Stimulated activated CD4-positive, alpha-beta T cell treated with anti-CD3 and anti-CD28 coated beads, TNF-alpha, amount 100 ng/mL, for 4 hours (primary cell): ENCODE data around the gene SCP2.

Experiments used
- DNase-seq, 3 experiments: peaks; one replicate each; pipeline ENCODE4 v3.0.0-alpha.2; 2020; ENCODE audit warnings: low read depth in 3 of 3

The SCP2 gene

GRCh38 chr1:53043271-53043670 is 116.2 kb downstream of the SCP2 start:
- no peak for DNase-seq

GRCh38 chr1:53044926-53045325 is 117.8 kb downstream of the SCP2 start:
- DNase-seq = no peak

DNA sequence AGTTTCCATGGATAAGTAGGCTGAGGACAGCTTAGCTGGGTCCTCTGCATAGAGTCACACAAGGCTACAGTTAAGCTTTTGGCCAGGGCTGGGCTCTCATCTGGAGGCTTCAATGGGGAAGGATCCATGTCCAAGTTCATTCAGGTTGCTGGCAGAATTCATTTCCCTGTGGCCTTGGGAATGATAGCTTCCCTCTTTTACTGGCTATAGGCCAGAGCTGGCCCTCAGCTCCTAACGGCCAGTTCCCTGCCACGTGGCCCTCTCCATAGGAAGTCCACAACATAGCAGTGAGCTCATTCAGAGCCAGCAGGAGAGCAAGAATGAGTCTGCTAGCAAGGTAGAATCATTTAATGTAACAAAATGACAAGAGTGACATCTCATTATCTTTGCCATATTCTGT is 119.9 kb downstream of the SCP2 start:
- DNase-seq = no peak

DNA sequence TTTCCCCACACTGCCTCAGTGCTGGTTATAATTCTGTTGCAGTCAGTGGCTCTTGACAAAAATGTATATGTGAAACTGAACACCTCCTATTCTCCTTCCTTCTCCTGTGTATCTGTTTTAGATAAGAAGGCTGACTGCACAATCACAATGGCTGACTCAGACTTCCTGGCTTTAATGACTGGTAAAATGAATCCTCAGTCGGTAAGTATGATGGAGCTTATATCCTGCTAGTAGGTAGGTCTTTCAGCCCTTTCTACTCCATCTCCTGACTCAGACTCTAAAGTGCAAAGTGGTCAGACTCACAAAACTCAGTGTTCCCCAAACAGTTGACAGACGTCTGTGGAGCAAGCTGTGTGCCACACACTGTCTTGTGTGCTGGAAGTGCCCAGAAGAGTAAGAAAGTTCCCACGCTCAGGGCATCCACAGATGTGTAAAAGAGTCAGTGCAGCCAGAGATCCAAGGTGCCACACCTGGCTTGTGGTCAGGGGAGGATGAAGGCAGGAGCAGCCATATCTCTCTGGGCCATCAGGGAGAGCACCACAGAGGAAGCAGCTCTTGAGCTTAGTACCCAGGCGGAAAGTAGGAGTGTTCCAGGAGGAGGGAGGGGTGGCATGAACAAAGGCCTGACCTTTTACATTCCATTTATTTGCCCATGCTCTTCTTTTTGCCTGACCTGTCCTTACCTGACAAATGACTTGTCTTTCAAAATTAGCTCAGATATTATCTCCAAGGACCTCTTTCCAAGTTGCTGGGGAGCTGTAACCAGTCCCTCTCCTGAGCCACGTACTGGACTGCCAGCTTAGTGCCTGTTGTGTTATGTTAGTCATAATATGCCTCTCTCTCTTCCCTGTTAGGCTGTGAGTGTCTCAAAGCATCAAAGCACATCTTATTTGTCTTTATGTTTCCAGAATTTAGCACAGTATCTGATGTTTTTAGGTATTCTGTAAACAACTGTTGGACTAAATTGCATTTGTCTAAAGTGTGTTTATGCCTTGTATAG is 121.0 kb downstream of the SCP2 start:
- DNase-seq = no peak

- DNase-seq = no peak
These were observed 122.0 kb downstream of the SCP2 start for GRCh38 chr1:53048960-53049573.

DNA sequence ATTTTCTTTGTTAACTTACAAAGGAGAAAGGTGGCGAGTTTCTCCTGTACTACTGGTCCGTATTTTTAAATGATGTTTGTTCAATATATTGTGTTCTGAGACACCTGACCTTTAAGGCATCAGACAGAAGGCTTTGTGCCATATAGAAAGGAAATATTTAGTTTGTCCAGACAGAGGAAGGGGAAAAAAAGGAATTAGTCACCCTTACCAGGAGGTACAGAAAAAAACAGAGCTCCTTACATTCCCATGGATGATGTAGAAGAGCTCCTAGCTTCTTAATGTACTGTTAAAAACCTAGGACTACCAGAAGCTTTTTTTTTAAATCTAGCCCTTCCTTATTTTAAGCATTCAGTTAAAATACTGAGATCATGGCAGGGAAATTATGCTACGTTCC is 122.5 kb downstream of the SCP2 start:
- no peak for DNase-seq

DNA sequence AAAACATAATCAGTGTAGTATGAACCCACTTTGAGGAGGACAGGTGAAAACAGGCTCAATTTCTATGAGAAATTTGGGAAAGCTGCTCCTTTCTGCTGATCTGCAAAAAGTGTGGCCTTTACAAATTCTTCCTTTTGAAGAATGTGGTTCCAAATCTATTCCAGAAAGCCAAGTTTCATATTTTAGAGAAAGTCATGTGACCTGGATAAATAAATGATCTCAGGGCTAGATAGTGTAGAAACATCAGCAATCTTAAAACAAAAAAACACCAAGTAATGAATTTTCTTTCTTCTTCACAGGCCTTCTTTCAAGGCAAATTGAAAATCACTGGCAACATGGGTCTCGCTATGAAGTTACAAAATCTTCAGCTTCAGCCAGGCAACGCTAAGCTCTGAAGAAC is 123.2 kb downstream of the SCP2 start:
- no peak for DNase-seq

- DNase-seq = no peak
These were observed 124.6 kb downstream of the SCP2 start for GRCh38 chr1:53051676-53052075.

- DNase-seq = no peak
These were observed 130.1 kb downstream of the SCP2 start for GRCh38 chr1:53057127-53057526.

GRCh38 chr1:53060579-53060978 is 133.5 kb downstream of the SCP2 start:
- DNase-seq = no peak

- no peak for DNase-seq
These were observed 134.2 kb downstream of the SCP2 start for GRCh38 chr1:53061123-53061858.

DNA sequence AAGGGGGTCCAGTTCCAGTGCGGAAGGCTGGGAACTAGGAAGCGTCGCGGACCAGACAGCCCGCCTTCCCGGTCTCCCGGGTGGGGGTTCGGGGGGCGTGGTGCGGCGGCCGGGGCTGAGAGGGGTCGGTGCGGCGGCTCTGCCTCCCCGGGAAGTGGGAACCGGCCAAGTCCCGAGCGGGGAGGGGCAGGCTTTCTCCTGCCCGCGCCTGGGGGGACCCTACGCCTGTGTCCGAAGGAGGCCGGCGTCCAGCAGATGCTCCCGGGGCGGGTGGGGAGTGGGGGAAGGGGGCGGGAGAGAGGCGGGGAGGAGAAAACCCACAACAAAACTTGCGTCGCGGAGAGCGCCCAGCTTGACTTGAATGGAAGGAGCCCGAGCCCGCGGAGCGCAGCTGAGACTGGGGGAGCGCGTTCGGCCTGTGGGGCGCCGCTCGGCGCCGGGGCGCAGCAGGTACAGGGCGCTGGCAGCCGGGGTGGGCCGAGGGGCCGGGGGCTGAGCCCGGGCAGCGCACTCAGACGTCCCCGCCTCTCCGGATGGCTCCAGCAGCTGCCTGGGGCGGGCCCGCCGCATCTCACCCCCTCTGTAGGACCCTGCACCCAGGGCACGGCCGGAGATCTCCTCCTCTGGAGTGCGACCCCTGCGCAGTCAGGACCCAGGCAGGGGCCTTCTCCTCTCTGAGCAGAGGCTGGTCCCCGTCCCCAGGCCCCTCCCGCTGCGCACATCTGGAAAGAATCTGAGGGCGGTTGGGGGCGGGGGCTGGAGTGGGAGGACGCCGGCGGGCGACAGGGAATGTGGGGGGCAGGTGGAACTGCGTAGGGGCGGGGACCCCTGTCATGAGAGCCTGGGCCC is 135.0 kb downstream of the SCP2 start, which contains the start of gene PODN:
PODN (plus strand) TSS at position 355 of the 849 bp plus-strand sequence. CDS start 7,643 bp downstream, outside the sequence.
- no peak for DNase-seq

GRCh38 chr1:53062708-53063591 is 135.9 kb downstream of the SCP2 start:
- no peak for DNase-seq

DNA sequence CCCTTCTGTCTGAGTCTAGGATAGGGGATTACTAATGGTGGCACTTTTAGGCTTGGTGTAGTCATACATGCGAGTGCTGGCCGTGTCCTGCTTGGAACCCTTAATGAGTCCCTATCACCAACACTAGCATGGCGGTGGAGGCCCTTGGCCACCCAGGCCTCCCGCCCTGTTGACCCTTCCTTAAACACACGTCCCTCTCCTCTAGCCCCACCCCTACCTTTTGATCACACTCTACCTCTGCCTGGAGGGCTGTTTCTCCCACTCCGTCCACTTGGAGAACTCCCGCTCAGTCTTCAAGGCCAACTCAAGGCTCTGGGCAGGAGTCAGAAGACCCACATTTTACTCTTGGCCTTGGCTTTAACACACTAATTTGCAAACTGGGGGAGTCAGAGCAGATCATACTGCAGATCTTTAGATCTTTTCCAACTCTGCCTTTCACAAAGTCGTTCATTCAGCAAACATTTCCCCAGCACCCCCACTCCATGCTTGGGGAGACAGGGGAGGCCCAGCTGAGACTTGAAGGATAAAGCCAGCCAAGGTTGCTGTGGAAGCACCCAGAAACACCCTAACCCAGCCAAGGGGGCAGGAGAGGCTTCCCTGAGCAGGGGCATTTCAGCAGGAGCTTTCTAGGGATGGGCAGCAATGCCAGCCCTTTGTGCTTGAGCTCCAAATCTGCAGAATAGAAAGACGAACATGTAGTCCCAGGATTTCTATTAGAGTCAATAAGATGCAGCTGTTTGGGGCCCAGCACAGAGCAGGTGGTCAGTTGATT is 136.9 kb downstream of the SCP2 start:
- no peak for DNase-seq

- no peak for DNase-seq
These were observed 138.3 kb downstream of the SCP2 start for GRCh38 chr1:53065391-53065790.

DNA sequence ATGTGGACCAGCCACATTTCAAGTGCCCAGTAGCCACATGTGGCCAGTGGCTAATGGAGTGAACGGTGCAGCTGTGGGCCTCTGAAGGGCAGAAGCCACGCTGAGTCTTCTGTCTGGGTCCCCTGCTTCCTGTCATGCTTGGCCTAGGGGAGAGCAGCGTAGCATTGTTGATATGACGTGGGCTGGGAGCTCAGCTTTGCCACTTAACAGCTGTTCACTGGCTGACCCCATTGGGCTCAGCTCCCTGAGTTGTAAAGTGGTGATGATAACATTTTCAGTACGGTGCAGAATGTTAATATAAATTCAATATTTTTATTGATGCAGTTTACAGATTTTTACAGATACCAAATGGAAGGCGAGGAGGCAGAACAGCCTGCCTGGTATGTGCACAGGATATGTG is 139.4 kb downstream of the SCP2 start:
- DNase-seq = no peak

DNA sequence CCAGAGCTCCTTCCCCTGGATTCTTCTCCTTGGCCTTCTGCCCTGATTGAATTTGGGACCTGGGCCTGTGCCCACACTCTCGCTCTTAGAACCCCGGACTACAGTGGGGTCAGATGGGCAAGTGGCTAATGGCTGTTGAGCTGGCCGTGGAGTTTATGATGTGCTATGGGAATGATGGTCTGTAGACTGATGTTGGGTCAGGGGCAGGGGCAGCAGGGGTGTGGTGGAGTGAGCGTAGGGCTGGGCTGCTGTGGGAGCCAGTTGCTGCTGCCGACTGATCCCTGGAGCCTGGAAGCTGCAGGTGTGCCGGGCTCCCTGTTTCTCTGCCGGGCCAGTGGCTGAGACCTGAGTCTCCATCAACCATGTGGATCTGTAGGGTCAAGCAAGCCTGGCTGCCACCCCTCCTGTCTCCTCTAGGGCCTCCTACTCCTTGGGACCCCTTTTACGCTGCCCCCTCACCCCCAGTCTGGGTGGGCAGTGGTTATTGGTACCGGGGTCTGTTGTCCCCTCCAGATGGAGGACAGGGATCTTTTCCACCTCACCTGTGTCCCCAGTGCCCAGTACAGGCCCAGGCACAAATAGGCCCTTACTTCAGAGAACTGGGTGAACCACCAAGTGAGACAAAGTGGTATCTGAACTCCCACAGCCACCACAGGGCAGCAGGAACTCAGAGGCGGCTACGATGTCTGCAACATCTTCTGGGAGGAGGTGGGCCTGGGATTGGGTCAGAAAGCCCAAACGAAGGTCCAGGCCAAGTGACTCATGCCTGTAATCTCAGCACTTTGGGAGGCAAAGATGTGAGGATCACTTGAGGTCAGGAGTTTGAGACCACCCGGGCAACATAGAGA is 140.0 kb downstream of the SCP2 start:
- DNase-seq = no peak

DNA sequence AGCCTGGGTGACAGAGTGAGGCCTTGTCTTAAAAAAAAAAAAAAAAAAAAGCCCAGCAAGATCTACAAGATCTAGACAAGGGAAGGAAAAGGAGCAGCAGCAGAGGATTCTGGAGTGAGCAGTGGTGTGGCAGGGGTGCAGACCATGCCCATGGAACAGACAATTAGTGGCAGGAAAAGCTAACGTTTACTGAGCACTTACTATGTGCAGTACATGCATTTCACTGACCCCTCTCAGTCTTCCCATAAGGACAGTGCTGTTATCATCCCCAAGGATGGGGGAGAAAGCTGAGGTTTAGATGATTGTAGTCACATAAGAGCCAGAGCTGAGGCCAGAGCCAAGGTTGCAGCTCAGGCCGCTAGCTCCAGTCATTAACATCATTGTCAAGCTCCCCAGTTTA is 140.8 kb downstream of the SCP2 start:
- DNase-seq = no peak
